ENCODE measurements around the gene TLE4. TPM values are rescaled to one million over a fixed set of nuclear protein-coding genes. Genes with fewer than 3 reads are reported as not detected.

Gene TLE4
- total and polyA plus RNA-seq, 2 of the 4 experiments (the other 2 are of a cell fraction), result 68.0 to 78.1 TPM

DNA sequence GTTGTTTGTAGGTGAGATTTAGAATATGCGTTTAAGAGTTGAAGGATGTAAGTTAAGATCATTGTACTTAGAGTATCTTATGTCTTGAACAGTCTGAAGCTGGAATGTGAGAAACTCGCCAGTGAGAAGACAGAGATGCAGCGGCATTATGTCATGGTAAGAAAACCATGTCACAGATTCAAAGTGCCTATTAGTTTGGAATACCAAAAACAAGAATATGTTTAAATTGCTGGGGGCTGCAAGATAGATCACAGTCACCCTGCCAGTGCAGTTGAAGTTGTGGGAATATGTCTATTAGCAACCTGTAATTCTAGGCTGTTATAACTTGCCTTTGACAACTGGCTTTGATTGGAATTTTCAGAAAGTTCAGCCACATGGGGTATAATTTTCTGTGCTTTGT lies 3.0 kb downstream of the TLE4 start:
- intact Hi-C loops (cut with micrococcal nuclease), result loop anchor here (2.0 to 10.0 kb wide), 12 partner anchors 97 to 1210 kb away; no protein-coding TSS in a partner anchor
- Histone ChIP-seq H2BK120ac (ENCODE audit: low read depth, low read length) (peak overlapping the region; percentile 24; the same call in 1 of the 2 replicates), H2BK20ac (ENCODE audit: low read depth, low read length) (no peak overlapping the region), H3K9ac (ENCODE audit: low read depth, low read length) (no peak overlapping the region), H3K4me2 (ENCODE audit: low read depth, low read length) (peak overlapping the region; percentile 61), H3K23ac (ENCODE audit: low read depth, low read length) (peak overlapping the region; percentile 21), H3K9me3 (ENCODE audit: control insufficient read depth, insufficient read depth, low read length) (no peaks in the 10 kb centered on the region), H3K18ac (ENCODE audit: low read depth, low read length) (no peak overlapping the region), H3K27ac (ENCODE audit: insufficient read depth, low read length) (no peak overlapping the region), H2AK5ac (ENCODE audit: low read depth, low read length) (no peak overlapping the region), H3K4me3 (ENCODE audit: insufficient read depth, low read depth, low read length) (no peak overlapping the region), H4K20me1 (ENCODE audit: insufficient read depth, low read length) (no peaks in the 10 kb centered on the region), H3K79me1 (ENCODE audit: low read depth in 1 of 2, low read length in 2 of 2) (peaks cover 17 to 38% of the 10 kb centered on the region in 2 experiments), H3K4ac (ENCODE audit: low read depth, low read length) (peak overlapping the region; percentile 10; the same call in 1 of the 2 replicates), H3K14ac (replicated peaks; ENCODE audit: low read depth, low read length) (peak overlapping the region; percentile 1; the same call in 1 of the 2 replicates), H2AFZ (replicated peaks; ENCODE audit: low read length, poor library complexity) (no peak overlapping the region), H2AK9ac (replicated peaks; ENCODE audit: low read depth, low read length, poor library complexity) (no peak overlapping the region), H3K4me1 (ENCODE audit: control insufficient read depth, insufficient read depth, low read length) (peaks cover 4% of the 10 kb centered on the region), H3K56ac (ENCODE audit: extremely low read depth, insufficient read depth, low read length) (no peak overlapping the region), H2BK15ac (ENCODE audit: low read depth, low read length) (no peak overlapping the region), H3K36me3 (ENCODE audit: control insufficient read depth, insufficient read depth, low read length) (no peaks in the 10 kb centered on the region), H3K27me3 (ENCODE audit: control insufficient read depth, insufficient read depth, low read length) (no peaks in the 10 kb centered on the region), H4K91ac (ENCODE audit: insufficient read depth, low read depth, low read length) (no peak overlapping the region; the same call in 1 of the 2 replicates), H2BK5ac (ENCODE audit: low read depth, low read length, poor library complexity, severe bottlenecking) (no peak overlapping the region), H4K5ac (ENCODE audit: low read depth, low read length) (no peak overlapping the region), H3K9me1 (ENCODE audit: insufficient read depth, low read length) (peaks cover 3% of the 10 kb centered on the region; the same call in 1 of the 2 replicates), H4K8ac (ENCODE audit: low read depth in 2 of 2, low read length in 2 of 2) (no peak overlapping the region)
- dilution Hi-C loops (cut with HindIII; ENCODE audit: low sequenced_read_pairs, unreplicated experiment), result no loop called here
- CTCF ChIA-PET, result interaction anchor here (0.5 kb wide), 1 partner anchor 31 kb away, joined by 4 read pairs; no protein-coding TSS in a partner anchor
- POLR2A ChIA-PET (ENCODE audit: unreplicated experiment), result no interaction called here
- DNase-seq (peak; percentile 33), ATAC-seq (ENCODE audit: low read depth) (no peak)
- WGBS, 2 experiments (ENCODE audit: extremely low coverage in 2 of 2, insufficient read length in 1 of 2), result 100% methylated on average over 1 of the region's 3 CpGs; no CpG with 5 or more reads in 1 of the 2 experiments
- TF ChIP-seq MXI1 (IDR thresholded peaks at IDR 0.05; ENCODE audit: borderline replicate concordance, low read depth, low read length) (no peak), RCOR1 (IDR thresholded peaks at IDR 0.05; ENCODE audit: insufficient replicate concordance, low read length) (no peak), CEBPB (IDR thresholded peaks at IDR 0.05; ENCODE audit: low read depth, low read length) (no peak), RAD21 (IDR thresholded peaks at IDR 0.05; ENCODE audit: low read length) (no peak), BHLHE40 (IDR thresholded peaks at IDR 0.05; ENCODE audit: low read depth, low read length) (no peak), RFX5 (IDR thresholded peaks at IDR 0.05; ENCODE audit: low read depth, low read length) (no peak), USF2 (IDR thresholded peaks at IDR 0.05; ENCODE audit: low read depth, low read length) (no peak), FOS (IDR thresholded peaks at IDR 0.05; ENCODE audit: low read depth, low read length) (no peak), CHD1 (IDR thresholded peaks at IDR 0.05; ENCODE audit: low read depth, low read length) (no peak)
- TF ChIP-seq, protein P1, sequence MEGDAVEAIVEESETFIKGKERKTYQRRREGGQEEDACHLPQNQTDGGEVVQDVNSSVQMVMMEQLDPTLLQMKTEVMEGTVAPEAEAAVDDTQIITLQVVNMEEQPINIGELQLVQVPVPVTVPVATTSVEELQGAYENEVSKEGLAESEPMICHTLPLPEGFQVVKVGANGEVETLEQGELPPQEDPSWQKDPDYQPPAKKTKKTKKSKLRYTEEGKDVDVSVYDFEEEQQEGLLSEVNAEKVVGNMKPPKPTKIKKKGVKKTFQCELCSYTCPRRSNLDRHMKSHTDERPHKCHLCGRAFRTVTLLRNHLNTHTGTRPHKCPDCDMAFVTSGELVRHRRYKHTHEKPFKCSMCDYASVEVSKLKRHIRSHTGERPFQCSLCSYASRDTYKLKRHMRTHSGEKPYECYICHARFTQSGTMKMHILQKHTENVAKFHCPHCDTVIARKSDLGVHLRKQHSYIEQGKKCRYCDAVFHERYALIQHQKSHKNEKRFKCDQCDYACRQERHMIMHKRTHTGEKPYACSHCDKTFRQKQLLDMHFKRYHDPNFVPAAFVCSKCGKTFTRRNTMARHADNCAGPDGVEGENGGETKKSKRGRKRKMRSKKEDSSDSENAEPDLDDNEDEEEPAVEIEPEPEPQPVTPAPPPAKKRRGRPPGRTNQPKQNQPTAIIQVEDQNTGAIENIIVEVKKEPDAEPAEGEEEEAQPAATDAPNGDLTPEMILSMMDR (conservative IDR thresholded peaks at IDR 0.05; ENCODE audit: low read depth, low read length), result no peak
- no TSS peak for BruUV-seq (replicated peaks)
- in situ Hi-C loops (cut with MboI; ENCODE audit: low sequenced_read_pairs), result loop anchor here (10.0 to 25.0 kb wide), 3 partner anchors 380 to 987 kb away; no protein-coding TSS in a partner anchor

Data from IMR-90 (cell line).